Measurements from ENCODE around the gene GDF11. TPM values are rescaled to one million over a fixed set of nuclear protein-coding genes. Genes with fewer than 3 reads are reported as not detected.
A peak's percentile ranks its signal among the peaks of the same experiment; 100 is the strongest.

The GDF11 gene
- total RNA-seq, 1 experiment from 2014 or later, result 10.5 TPM

GRCh38 chr12:55703288-55703687 lies 39.6 kb upstream of the GDF11 start:
- peak; percentile 83 to 86 for DNase-seq
- Histone ChIP-seq H3K27ac (peak overlapping the region; percentile 81), H3K4me3 (no peak overlapping the region), H3K4me1 (peaks cover 66% of the 10 kb centered on the region), H3K27me3 (no peaks in the 10 kb centered on the region), H3K9me3 (replicated peaks) (no peaks in the 10 kb centered on the region), H3K36me3 (no peaks in the 10 kb centered on the region)

- Histone ChIP-seq H3K27me3 (no peaks in the 10 kb centered on the region; the same call in 1 of the 2 replicates), H3K4me3 (no peak overlapping the region), H3K27ac (peak overlapping the region; percentile 81), H3K9me3 (replicated peaks) (no peaks in the 10 kb centered on the region), H3K4me1 (peaks cover 66% of the 10 kb centered on the region), H3K36me3 (no peaks in the 10 kb centered on the region)
- peak; percentile 89 to 94 for DNase-seq
Observed at GRCh38 chr12:55703901-55704761, 38.8 kb upstream of the GDF11 start.

- no peaks in the 10 kb centered on the region; the same call in 1 of the 2 replicates for H3K27me3 ChIP-seq
- peak in 1 of 2 experiments; percentile 43 for DNase-seq
- H3K9me3 ChIP-seq (replicated peaks), result no peaks in the 10 kb centered on the region
- H3K36me3 ChIP-seq, result no peaks in the 10 kb centered on the region
- H3K4me1 ChIP-seq, result peaks cover 60% of the 10 kb centered on the region
- peak overlapping the region; percentile 81 for H3K27ac ChIP-seq
- no peak overlapping the region for H3K4me3 ChIP-seq
Observed at GRCh38 chr12:55704824-55705718, 37.9 kb upstream of the GDF11 start.

GRCh38 chr12:55705782-55706402 lies 37.0 kb upstream of the GDF11 start:
- Histone ChIP-seq H3K4me3 (peak overlapping the region; percentile 70), H3K9me3 (replicated peaks) (no peaks in the 10 kb centered on the region), H3K4me1 (peaks cover 52% of the 10 kb centered on the region), H3K27me3 (no peaks in the 10 kb centered on the region; the same call in 1 of the 2 replicates), H3K27ac (no peak overlapping the region), H3K36me3 (no peaks in the 10 kb centered on the region)
- DNase-seq, result peak in 1 of 2 experiments; percentile 35

- no peak for DNase-seq
- no peaks in the 10 kb centered on the region for H3K9me3 ChIP-seq (replicated peaks)
- no peak overlapping the region for H3K27ac ChIP-seq
- H3K4me1 ChIP-seq, result peaks cover 46% of the 10 kb centered on the region
- peak overlapping the region; percentile 70 for H3K4me3 ChIP-seq
- H3K36me3 ChIP-seq, result no peaks in the 10 kb centered on the region
- no peaks in the 10 kb centered on the region; the same call in 1 of the 2 replicates for H3K27me3 ChIP-seq
Observed at GRCh38 chr12:55706568-55707218, 36.2 kb upstream of the GDF11 start.

GRCh38 chr12:55707219-55707671 lies 35.7 kb upstream of the GDF11 start:
- Histone ChIP-seq H3K9me3 (replicated peaks) (no peaks in the 10 kb centered on the region), H3K36me3 (no peaks in the 10 kb centered on the region), H3K4me1 (peaks cover 46% of the 10 kb centered on the region), H3K4me3 (peak overlapping the region; percentile 70), H3K27ac (no peak overlapping the region), H3K27me3 (no peaks in the 10 kb centered on the region; the same call in 1 of the 2 replicates)
- peak; percentile 32 to 39 for DNase-seq

GRCh38 chr12:55707841-55708694 lies 34.9 kb upstream of the GDF11 start, which contains the start of gene ITGA7:
Gene ITGA7 (minus strand): TSS chr12:55707904. CDS start chr12:55707682, 222 bp downstream.
- peaks cover 39% of the 10 kb centered on the region for H3K4me1 ChIP-seq
- DNase-seq, result peak; percentile 70 to 73
- H3K36me3 ChIP-seq, result no peaks in the 10 kb centered on the region
- H3K27ac ChIP-seq, result no peak within 1 kb of the TSS
- H3K27me3 ChIP-seq, result no peaks in the 10 kb centered on the region; the same call in 1 of the 2 replicates
- no peaks in the 10 kb centered on the region for H3K9me3 ChIP-seq (replicated peaks)
- H3K4me3 ChIP-seq, result peak within 1 kb of the TSS; percentile 70

- Histone ChIP-seq H3K4me1 (peaks cover 32% of the 10 kb centered on the region), H3K27me3 (no peaks in the 10 kb centered on the region; the same call in 1 of the 2 replicates), H3K9me3 (replicated peaks) (no peaks in the 10 kb centered on the region), H3K27ac (no peak overlapping the region), H3K4me3 (no peak overlapping the region), H3K36me3 (no peaks in the 10 kb centered on the region)
- no peak for DNase-seq
Observed at GRCh38 chr12:55708695-55709233, 34.2 kb upstream of the GDF11 start.

GRCh38 chr12:55711786-55712553 lies 31.0 kb upstream of the GDF11 start:
- Histone ChIP-seq H3K27ac (no peak overlapping the region), H3K4me3 (no peak overlapping the region)
- no peak for DNase-seq

GRCh38 chr12:55712700-55713415 lies 30.1 kb upstream of the GDF11 start:
- no peak for DNase-seq
- no peak overlapping the region for H3K27ac ChIP-seq
- H3K4me1 ChIP-seq, result peaks cover 8% of the 10 kb centered on the region
- no peaks in the 10 kb centered on the region for H3K36me3 ChIP-seq
- no peak overlapping the region for H3K4me3 ChIP-seq
- no peaks in the 10 kb centered on the region; the same call in 1 of the 2 replicates for H3K27me3 ChIP-seq
- no peaks in the 10 kb centered on the region for H3K9me3 ChIP-seq (replicated peaks)

More at GRCh38 chr12:55711786-55712553, 31.0 kb upstream of the GDF11 start:
- Histone ChIP-seq H3K27me3 (no peaks in the 10 kb centered on the region; the same call in 1 of the 2 replicates), H3K9me3 (replicated peaks) (no peaks in the 10 kb centered on the region), H3K4me1 (peaks cover under 1% of the 10 kb centered on the region; the same call in 1 of the 2 replicates), H3K36me3 (no peaks in the 10 kb centered on the region)

GRCh38 chr12:55713721-55714120 lies 29.2 kb upstream of the GDF11 start:
- H3K4me1 ChIP-seq, result peaks cover 17% of the 10 kb centered on the region
- H3K9me3 ChIP-seq (replicated peaks), result no peaks in the 10 kb centered on the region
- H3K27me3 ChIP-seq, result no peaks in the 10 kb centered on the region; the same call in 1 of the 2 replicates
- no peak overlapping the region for H3K4me3 ChIP-seq
- H3K36me3 ChIP-seq, result no peaks in the 10 kb centered on the region
- DNase-seq, result no peak
- H3K27ac ChIP-seq, result no peak overlapping the region

All from SJCRH30 (cell line).